ENCODE results near the gene KIRREL1. TPM values are rescaled to one million over a fixed set of nuclear protein-coding genes. Genes with fewer than 3 reads are reported as not detected.

KIRREL1 gene
- total and polyA plus RNA-seq, 7 donors: 0.92 to 57.0 (median 29.0) TPM

GRCh38 chr1:158008630-158009029 lies 15.2 kb downstream of the KIRREL1 start:
- TF ChIP-seq POLR2AphosphoS5 (IDR thresholded peaks at IDR 0.05) (peak in 1 of 4 donors; percentile 30), POLR2A (IDR thresholded peaks at IDR 0.05) (no peak)
- Histone ChIP-seq H3K36me3 (no peaks in the 10 kb centered on the region), H3K27me3 (no peaks in the 10 kb centered on the region), H3K4me3 (no peak overlapping the region), H3K4me1 (peaks cover 0 to 100% (median 99%) of the 10 kb centered on the region in 4 donors), H3K9me3 (no peaks in the 10 kb centered on the region), H3K27ac (peak overlapping the region; percentile 86 to 96 (median 90))
- no peak for DNase-seq
- WGBS, 2 donors: 75 to 81% methylated on average over 6 of the region's 6 CpGs
- intact Hi-C loops (cut with DNase I): no loop called here

- intact Hi-C loops (cut with DNase I): loop anchor here (2.0 kb wide), 1 partner anchor 17 kb away; no protein-coding TSS in a partner anchor
- H3K4me1 ChIP-seq: peaks cover 0 to 100% (median 96%) of the 10 kb centered on the region in 4 donors
- WGBS, 2 donors: 64 to 87% methylated on average over 5 of the region's 5 CpGs
- DNase-seq: no peak
- TF ChIP-seq POLR2AphosphoS5 (IDR thresholded peaks at IDR 0.05) (no peak), EP300 (IDR thresholded peaks at IDR 0.05) (no peak), CTCF (IDR thresholded peaks at IDR 0.05) (no peak), POLR2A (IDR thresholded peaks at IDR 0.05) (no peak)
- H3K27ac ChIP-seq: peak overlapping the region; percentile 86 to 96 (median 90)
- no peaks in the 10 kb centered on the region for H3K9me3 ChIP-seq
- no peak overlapping the region for H3K4me3 ChIP-seq
- H3K36me3 ChIP-seq: no peaks in the 10 kb centered on the region
- H3K27me3 ChIP-seq: no peaks in the 10 kb centered on the region
These were observed 18.3 kb downstream of the KIRREL1 start for GRCh38 chr1:158011714-158012113.

GRCh38 chr1:158013840-158014730 lies 20.6 kb downstream of the KIRREL1 start:
- Histone ChIP-seq H3K36me3 (no peaks in the 10 kb centered on the region), H3K4me3 (peak overlapping the region in 2 of 4 donors; percentile 7 to 17), H3K4me1 (peaks cover 0 to 100% (median 96%) of the 10 kb centered on the region in 4 donors), H3K27ac (peak overlapping the region; percentile 64 to 96 (median 87)), H3K27me3 (no peaks in the 10 kb centered on the region), H3K9me3 (no peaks in the 10 kb centered on the region)
- 70 to 80% methylated on average over 12 of the region's 12 CpGs for WGBS, 2 donors
- no peak for DNase-seq
- TF ChIP-seq POLR2AphosphoS5 (IDR thresholded peaks at IDR 0.05) (no peak), POLR2A (IDR thresholded peaks at IDR 0.05) (no peak), CTCF (IDR thresholded peaks at IDR 0.05) (no peak), EP300 (IDR thresholded peaks at IDR 0.05) (no peak)
- intact Hi-C loops (cut with DNase I): no loop called here

GRCh38 chr1:158014731-158015320 lies 21.4 kb downstream of the KIRREL1 start:
- no peak for DNase-seq
- 85% methylated on average over 6 of the region's 6 CpGs for WGBS, 2 donors
- peaks cover 0 to 100% (median 96%) of the 10 kb centered on the region in 4 donors for H3K4me1 ChIP-seq
- H3K4me3 ChIP-seq: peak overlapping the region in 1 of 4 donors; percentile 7
- no peaks in the 10 kb centered on the region for H3K27me3 ChIP-seq
- intact Hi-C loops (cut with DNase I): no loop called here
- TF ChIP-seq CTCF (IDR thresholded peaks at IDR 0.05): no peak
- no peak for TF ChIP-seq EP300 (IDR thresholded peaks at IDR 0.05)
- TF ChIP-seq POLR2AphosphoS5 (IDR thresholded peaks at IDR 0.05): no peak
- no peak for TF ChIP-seq POLR2A (IDR thresholded peaks at IDR 0.05)
- peak overlapping the region; percentile 64 to 96 (median 87) for H3K27ac ChIP-seq
- H3K36me3 ChIP-seq: no peaks in the 10 kb centered on the region
- H3K9me3 ChIP-seq: no peaks in the 10 kb centered on the region
